ENCODE measurements around the gene CTDSPL. TPM values are rescaled to one million over a fixed set of nuclear protein-coding genes. Genes with fewer than 3 reads are reported as not detected.

Gene CTDSPL
- polyA plus RNA-seq, 1 donor = 23.3 TPM

DNA sequence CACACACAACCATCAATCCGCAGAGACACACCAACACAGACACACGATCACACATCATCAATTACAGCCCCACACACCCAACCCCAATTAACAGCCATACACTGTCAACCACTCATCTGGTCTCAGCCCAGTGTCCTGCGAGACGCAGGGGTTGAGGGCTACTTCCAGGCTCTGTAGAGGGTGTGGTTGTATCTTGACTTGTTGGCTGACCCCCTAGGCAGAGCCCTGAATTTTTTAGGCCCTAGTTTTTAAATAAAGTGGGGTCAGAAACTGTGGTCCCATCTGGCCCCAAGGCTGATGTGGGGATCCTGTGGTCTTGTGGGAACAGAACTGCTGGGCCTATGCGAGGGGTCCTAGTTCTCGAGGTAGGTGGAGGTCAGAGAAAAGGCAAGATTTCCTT lies 138.2 kb downstream of the CTDSPL start:
- H3K36me3 ChIP-seq (ENCODE audit: control insufficient read depth, insufficient read depth, low read length) = peaks cover 72% of the 10 kb centered on the region

DNA sequence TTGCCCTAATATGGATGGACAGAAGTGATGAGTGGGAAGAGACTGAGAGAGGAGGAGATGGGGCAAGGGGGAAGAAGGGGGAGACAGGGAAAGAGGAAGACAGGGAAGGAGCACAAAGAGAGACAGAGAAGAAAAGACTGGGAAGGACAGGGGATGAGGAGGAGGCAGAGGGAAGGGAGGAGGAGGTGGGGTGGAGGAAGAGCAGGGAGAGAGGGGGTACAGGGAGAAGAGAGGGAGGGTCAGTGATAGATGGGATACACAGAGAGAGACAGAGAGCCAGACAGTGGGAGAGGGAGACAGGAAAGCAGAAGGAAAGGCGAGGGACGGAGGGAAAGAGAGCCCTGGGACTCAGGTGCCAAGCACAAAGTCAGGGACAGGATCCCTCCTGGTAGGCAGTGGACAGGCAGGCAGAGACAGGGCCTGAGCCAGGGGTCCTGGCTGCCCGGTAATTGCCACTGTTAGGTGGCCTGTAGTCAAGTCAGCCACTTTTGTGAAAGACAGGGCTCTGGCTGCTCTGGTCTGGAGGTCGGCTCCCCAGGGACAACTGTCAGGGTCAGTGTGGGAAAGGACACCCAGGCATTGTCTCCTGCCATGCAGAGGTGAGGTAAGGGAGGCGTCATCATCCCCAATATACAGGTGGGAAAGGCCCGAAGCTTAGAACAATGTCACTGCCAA lies 138.7 kb downstream of the CTDSPL start:
- Histone ChIP-seq H3K27ac (ENCODE audit: low read length) (no peak overlapping the region), H3K4me3 (ENCODE audit: low read length) (no peak overlapping the region), H3K9me3 (ENCODE audit: control insufficient read depth, low read depth, low read length) (no peaks in the 10 kb centered on the region), H3K27me3 (ENCODE audit: control insufficient read depth, insufficient read depth, low read length) (no peaks in the 10 kb centered on the region), H3K36me3 (ENCODE audit: control insufficient read depth, insufficient read depth, low read length) (peaks cover 74% of the 10 kb centered on the region), H3K4me1 (ENCODE audit: control insufficient read depth, insufficient read depth, low read length) (peaks cover 69% of the 10 kb centered on the region)
- no CpG with 5 or more reads among the region's 6 CpGs for WGBS (ENCODE audit: insufficient coverage, low lambda C conversion rate)
- no peak for DNase-seq

More for the DNA sequence above, 138.2 kb downstream of the CTDSPL start:
- peaks cover 73% of the 10 kb centered on the region for H3K4me1 ChIP-seq (ENCODE audit: control insufficient read depth, insufficient read depth, low read length)
- H3K9me3 ChIP-seq (ENCODE audit: control insufficient read depth, low read depth, low read length) = no peaks in the 10 kb centered on the region
- no CpG with 5 or more reads among the region's 6 CpGs for whole genome bisulfite sequencing (ENCODE audit: insufficient coverage, low lambda C conversion rate)
- no peak overlapping the region for H3K4me3 ChIP-seq (ENCODE audit: low read length)
- no peak for DNase-seq
- H3K27ac ChIP-seq (ENCODE audit: low read length) = no peak overlapping the region
- H3K27me3 ChIP-seq (ENCODE audit: control insufficient read depth, insufficient read depth, low read length) = no peaks in the 10 kb centered on the region

DNA sequence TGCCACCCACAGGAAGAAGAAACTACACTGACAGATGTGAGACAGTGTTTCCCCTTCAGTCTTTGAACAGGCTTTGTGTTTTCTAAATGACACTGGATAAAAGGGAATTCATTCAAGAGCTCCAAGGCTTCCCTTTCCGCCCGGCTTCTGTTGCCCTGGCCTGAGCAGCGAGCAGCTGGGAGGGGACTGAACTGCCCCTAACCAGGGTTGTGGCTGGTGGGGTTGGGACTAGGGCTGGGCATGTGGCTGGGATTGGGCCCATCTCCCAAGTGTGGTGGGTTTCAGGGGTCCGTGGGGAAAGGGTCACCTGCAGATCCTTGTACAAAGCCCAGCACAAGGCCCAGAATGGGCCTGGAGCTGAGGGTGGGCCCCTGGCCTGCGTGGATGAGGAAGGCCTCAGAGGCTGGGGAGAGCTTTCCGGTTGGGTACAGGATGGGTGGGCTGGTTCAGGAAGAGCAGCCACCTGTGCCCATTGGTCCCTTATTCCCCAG lies 139.3 kb downstream of the CTDSPL start:
- DNase-seq = no peak
- no CpG with 5 or more reads among the region's 6 CpGs for WGBS (ENCODE audit: insufficient coverage, low lambda C conversion rate)
- peaks cover 63% of the 10 kb centered on the region for H3K4me1 ChIP-seq (ENCODE audit: control insufficient read depth, insufficient read depth, low read length)

DNA sequence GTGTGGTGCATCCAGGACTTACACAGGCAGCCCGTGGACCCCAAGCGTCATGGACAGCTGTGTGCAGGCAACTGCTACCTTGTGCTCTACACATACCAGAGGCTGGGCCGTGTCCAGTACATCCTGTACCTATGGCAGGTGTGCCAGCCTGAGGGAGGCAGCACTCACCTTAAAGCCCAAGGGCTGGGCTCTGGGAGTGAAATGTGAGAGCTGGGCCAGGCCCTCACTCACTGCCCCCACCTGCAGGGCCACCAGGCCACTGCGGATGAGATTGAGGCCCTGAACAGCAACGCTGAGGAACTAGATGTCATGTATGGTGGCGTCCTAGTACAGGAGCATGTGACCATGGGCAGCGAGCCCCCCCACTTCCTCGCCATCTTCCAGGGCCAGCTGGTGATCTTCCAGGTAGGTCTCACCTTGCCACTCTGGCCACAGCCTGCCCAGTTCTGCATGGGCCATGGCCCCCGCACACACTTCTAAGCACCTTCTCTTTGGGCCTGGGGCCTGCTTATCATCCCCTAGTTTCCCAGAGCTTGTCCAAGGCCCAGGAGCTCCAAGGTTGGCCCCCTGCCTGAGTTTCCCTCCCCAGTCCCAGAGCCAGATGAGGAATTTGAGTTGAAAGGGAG lies 139.9 kb downstream of the CTDSPL start:
- no peak overlapping the region for H3K4me3 ChIP-seq (ENCODE audit: low read length)
- H3K9me3 ChIP-seq (ENCODE audit: control insufficient read depth, low read depth, low read length) = no peaks in the 10 kb centered on the region
- peaks cover 57% of the 10 kb centered on the region for H3K4me1 ChIP-seq (ENCODE audit: control insufficient read depth, insufficient read depth, low read length)
- WGBS (ENCODE audit: insufficient coverage, low lambda C conversion rate) = no CpG with 5 or more reads among the region's 9 CpGs
- peaks cover 74% of the 10 kb centered on the region for H3K36me3 ChIP-seq (ENCODE audit: control insufficient read depth, insufficient read depth, low read length)
- no peak overlapping the region for H3K27ac ChIP-seq (ENCODE audit: low read length)
- no peaks in the 10 kb centered on the region for H3K27me3 ChIP-seq (ENCODE audit: control insufficient read depth, insufficient read depth, low read length)
- DNase-seq = no peak

More for the DNA sequence above, 139.3 kb downstream of the CTDSPL start:
- H3K4me3 ChIP-seq (ENCODE audit: low read length) = no peak overlapping the region
- H3K27ac ChIP-seq (ENCODE audit: low read length) = no peak overlapping the region
- H3K27me3 ChIP-seq (ENCODE audit: control insufficient read depth, insufficient read depth, low read length) = no peaks in the 10 kb centered on the region
- peaks cover 74% of the 10 kb centered on the region for H3K36me3 ChIP-seq (ENCODE audit: control insufficient read depth, insufficient read depth, low read length)
- H3K9me3 ChIP-seq (ENCODE audit: control insufficient read depth, low read depth, low read length) = no peaks in the 10 kb centered on the region

DNA sequence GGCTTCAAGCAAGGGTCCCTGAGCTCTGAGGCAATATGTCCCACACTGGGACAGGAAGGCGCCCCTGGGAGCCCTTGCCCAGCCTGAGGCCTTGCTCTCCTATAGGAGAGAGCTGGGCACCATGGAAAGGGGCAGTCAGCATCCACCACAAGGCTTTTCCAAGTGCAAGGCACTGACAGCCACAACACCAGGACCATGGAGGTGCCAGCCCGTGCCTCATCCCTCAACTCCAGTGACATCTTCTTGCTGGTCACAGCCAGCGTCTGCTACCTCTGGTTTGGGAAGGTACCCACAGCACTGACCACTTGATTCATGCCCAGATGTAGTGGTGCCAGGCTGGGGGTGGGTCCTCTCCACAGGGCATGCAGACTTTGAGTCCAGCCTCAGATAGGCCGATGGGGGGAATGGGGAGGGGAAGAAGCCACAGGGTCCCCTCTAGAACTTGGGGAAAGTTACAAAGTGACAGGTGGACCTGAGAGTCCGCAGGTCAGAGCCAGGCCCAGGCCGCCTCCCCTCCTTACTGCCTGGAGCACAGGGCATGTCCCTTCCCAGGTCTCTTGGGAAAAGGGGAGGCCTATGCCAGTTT lies 140.7 kb downstream of the CTDSPL start:
- no peak for DNase-seq
- Histone ChIP-seq H3K27ac (ENCODE audit: low read length) (peak overlapping the region; percentile 83), H3K9me3 (ENCODE audit: control insufficient read depth, low read depth, low read length) (no peaks in the 10 kb centered on the region), H3K27me3 (ENCODE audit: control insufficient read depth, insufficient read depth, low read length) (no peaks in the 10 kb centered on the region), H3K4me1 (ENCODE audit: control insufficient read depth, insufficient read depth, low read length) (peaks cover 49% of the 10 kb centered on the region), H3K4me3 (ENCODE audit: low read length) (no peak overlapping the region), H3K36me3 (ENCODE audit: control insufficient read depth, insufficient read depth, low read length) (peaks cover 77% of the 10 kb centered on the region)
- no CpG with 5 or more reads among the region's 6 CpGs for WGBS (ENCODE audit: insufficient coverage, low lambda C conversion rate)

DNA sequence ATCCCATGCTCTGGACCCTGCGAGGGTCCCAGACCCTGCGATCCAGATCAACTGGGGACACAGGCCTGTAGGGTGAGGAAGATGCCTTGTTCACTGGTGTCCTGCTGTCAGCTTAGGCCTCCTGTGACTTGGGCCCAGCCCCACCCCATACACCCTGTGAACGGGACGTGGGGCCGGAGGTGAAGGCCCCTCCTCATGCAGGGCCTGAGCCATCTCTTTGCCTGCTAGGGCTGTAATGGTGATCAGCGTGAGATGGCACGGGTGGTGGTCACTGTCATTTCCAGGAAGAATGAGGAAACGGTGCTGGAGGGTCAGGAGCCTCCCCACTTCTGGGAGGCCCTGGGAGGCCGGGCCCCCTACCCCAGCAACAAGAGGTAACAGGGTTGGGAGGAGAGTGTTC lies 141.3 kb downstream of the CTDSPL start:
- no peak for DNase-seq
- Histone ChIP-seq H3K4me3 (ENCODE audit: low read length) (no peak overlapping the region), H3K9me3 (ENCODE audit: control insufficient read depth, low read depth, low read length) (no peaks in the 10 kb centered on the region), H3K36me3 (ENCODE audit: control insufficient read depth, insufficient read depth, low read length) (peaks cover 77% of the 10 kb centered on the region), H3K27me3 (ENCODE audit: control insufficient read depth, insufficient read depth, low read length) (no peaks in the 10 kb centered on the region), H3K27ac (ENCODE audit: low read length) (peak overlapping the region; percentile 83), H3K4me1 (ENCODE audit: control insufficient read depth, insufficient read depth, low read length) (peaks cover 44% of the 10 kb centered on the region)
- WGBS (ENCODE audit: insufficient coverage, low lambda C conversion rate) = no CpG with 5 or more reads among the region's 9 CpGs

DNA sequence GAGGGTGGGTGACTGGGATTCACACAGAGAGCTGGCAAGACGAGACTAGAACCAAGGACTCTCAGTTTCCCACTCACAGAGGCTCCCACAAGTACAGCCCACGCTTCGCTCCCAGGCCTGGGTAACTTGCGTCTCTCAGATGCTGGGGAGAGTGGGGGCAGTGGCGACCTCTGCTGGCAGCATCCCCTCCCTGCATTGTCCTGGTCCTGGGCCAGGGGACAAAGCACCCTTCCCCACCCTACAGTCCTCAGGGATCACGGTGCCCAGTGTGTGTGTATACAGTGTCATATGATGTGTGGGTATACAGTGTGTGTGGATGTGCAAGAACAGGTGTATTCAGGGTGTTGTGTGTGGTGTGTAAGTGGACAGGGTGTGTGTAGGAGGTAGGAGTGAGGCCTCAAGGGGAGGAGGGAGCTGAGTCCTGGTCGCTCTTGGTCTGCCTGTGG lies 141.7 kb downstream of the CTDSPL start:
- no peaks in the 10 kb centered on the region for H3K9me3 ChIP-seq (ENCODE audit: control insufficient read depth, low read depth, low read length)
- H3K27ac ChIP-seq (ENCODE audit: low read length) = peak overlapping the region; percentile 83
- no peak overlapping the region for H3K4me3 ChIP-seq (ENCODE audit: low read length)
- WGBS (ENCODE audit: insufficient coverage, low lambda C conversion rate) = no CpG with 5 or more reads among the region's 7 CpGs
- H3K27me3 ChIP-seq (ENCODE audit: control insufficient read depth, insufficient read depth, low read length) = no peaks in the 10 kb centered on the region
- peak in 1 of 2 donors; percentile 73 for DNase-seq
- H3K4me1 ChIP-seq (ENCODE audit: control insufficient read depth, insufficient read depth, low read length) = peaks cover 39% of the 10 kb centered on the region
- peaks cover 79% of the 10 kb centered on the region for H3K36me3 ChIP-seq (ENCODE audit: control insufficient read depth, insufficient read depth, low read length)

DNA sequence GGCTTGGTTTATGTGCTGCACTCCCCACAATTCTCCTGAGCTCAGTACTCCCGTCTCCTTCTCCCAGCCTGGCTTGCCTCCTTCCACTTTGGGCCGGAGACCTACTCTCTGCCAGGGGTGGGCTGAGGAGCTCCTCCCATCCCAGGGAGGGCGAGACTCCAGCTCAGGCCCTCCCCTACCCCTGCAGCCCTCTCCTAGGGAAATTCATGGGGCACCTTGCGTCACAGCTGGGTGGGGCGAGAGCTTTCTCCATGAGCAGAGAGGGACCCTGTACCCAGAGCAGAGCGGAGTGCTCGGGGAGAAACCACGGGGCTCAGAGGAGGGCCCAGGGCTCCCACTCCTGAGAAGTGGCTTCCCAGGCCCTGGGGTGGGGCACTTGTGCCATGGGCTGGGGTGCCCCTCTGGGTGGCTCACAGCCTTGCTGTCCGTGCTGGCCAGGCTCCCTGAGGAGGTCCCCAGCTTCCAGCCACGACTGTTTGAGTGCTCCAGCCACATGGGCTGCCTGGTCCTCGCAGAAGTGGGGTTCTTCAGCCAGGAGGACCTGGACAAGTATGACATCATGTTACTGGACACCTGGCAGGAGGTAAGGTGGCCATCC lies 142.2 kb downstream of the CTDSPL start:
- no peaks in the 10 kb centered on the region for H3K27me3 ChIP-seq (ENCODE audit: control insufficient read depth, insufficient read depth, low read length)
- peak overlapping the region; percentile 83 for H3K27ac ChIP-seq (ENCODE audit: low read length)
- no CpG with 5 or more reads among the region's 11 CpGs for WGBS (ENCODE audit: insufficient coverage, low lambda C conversion rate)
- peaks cover 84% of the 10 kb centered on the region for H3K36me3 ChIP-seq (ENCODE audit: control insufficient read depth, insufficient read depth, low read length)
- H3K9me3 ChIP-seq (ENCODE audit: control insufficient read depth, low read depth, low read length) = no peaks in the 10 kb centered on the region
- peaks cover 35% of the 10 kb centered on the region for H3K4me1 ChIP-seq (ENCODE audit: control insufficient read depth, insufficient read depth, low read length)
- H3K4me3 ChIP-seq (ENCODE audit: low read length) = no peak overlapping the region
- peak; percentile 70 to 91 for DNase-seq

DNA sequence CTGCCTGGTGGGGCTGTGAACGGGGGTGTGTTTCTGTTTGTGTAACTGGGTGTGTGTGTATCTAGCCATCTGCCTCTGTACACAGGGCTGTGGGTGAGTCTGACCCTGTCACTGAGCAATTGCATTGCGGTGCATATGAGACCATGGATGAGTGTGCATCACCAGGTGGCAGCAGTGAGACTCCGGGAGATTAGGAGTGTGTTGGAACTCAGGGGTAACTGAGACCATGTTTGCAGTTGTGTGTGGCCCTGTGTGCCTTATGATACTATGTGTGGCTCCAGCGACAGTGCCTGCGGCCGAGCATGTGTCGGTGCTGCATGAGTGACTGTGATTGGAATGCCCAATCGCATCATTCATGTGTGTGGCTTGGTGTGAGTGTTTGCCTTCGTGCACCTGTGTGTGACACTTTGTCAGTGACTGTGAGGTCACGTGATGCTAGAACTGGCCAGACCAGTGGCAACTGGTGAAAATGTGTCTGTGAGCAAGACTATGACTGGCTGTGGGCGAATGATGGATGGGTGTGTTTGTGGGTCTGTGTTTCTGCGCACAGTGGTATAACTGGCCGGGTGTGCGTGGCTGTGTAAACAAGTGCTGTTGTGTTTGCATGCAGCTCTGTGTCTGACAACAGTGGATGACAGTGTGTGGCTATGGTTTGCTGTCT lies 142.9 kb downstream of the CTDSPL start:
- H3K27ac ChIP-seq (ENCODE audit: low read length) = peak overlapping the region; percentile 83
- H3K9me3 ChIP-seq (ENCODE audit: control insufficient read depth, low read depth, low read length) = no peaks in the 10 kb centered on the region
- H3K4me1 ChIP-seq (ENCODE audit: control insufficient read depth, insufficient read depth, low read length) = peaks cover 32% of the 10 kb centered on the region
- H3K4me3 ChIP-seq (ENCODE audit: low read length) = no peak overlapping the region
- H3K36me3 ChIP-seq (ENCODE audit: control insufficient read depth, insufficient read depth, low read length) = peaks cover 85% of the 10 kb centered on the region
- no peaks in the 10 kb centered on the region for H3K27me3 ChIP-seq (ENCODE audit: control insufficient read depth, insufficient read depth, low read length)
- peak; percentile 81 to 93 for DNase-seq
- no CpG with 5 or more reads among the region's 14 CpGs for WGBS (ENCODE audit: insufficient coverage, low lambda C conversion rate)

Measured in large intestine (tissue), 3 donors.